ENCODE data around the gene PRICKLE2. TPM values are rescaled to one million over a fixed set of nuclear protein-coding genes. Genes with fewer than 3 reads are reported as not detected.
A peak's percentile ranks its signal among the peaks of the same experiment; 100 is the strongest.

PRICKLE2 gene
- polyA plus RNA-seq, 2 of the 4 experiments (the other 2 are of a cell fraction): 5.3 to 6.3 TPM

GRCh38 chr3:64224826-64225610 is at the start of gene PRICKLE2 (continued):
- TF ChIP-seq HOXB13 (CRISPR knock-in tag; IDR thresholded peaks at IDR 0.05; ENCODE audit: low read depth) (no peak), HMGXB4 (CRISPR knock-in tag; IDR thresholded peaks at IDR 0.05; ENCODE audit: borderline replicate concordance) (no peak), HES2 (IDR thresholded peaks at IDR 0.05) (no peak), POLR2AphosphoS2 (conservative IDR thresholded peaks at IDR 0.05; ENCODE audit: low read length) (no peak), KDM1A (IDR thresholded peaks at IDR 0.05; ENCODE audit: low read depth) (no peak), ATOH8 (CRISPR knock-in tag; IDR thresholded peaks at IDR 0.05; ENCODE audit: low read depth) (no peak), NR3C1 (IDR thresholded peaks at IDR 0.05) (no peak), HEYL (CRISPR knock-in tag; IDR thresholded peaks at IDR 0.05) (no peak), CBX8 (IDR thresholded peaks at IDR 0.05) (no peak), CBX2 (IDR thresholded peaks at IDR 0.05; ENCODE audit: borderline replicate concordance, low read depth) (no peak), ZSCAN20 (CRISPR knock-in tag; IDR thresholded peaks at IDR 0.05) (no peak), E2F6 (IDR thresholded peaks at IDR 0.05; ENCODE audit: borderline replicate concordance, low read depth) (no peak), BHLHE40 (IDR thresholded peaks at IDR 0.05; ENCODE audit: low read depth, low read length) (no peak), TP53 (CRISPR knock-in tag; IDR thresholded peaks at IDR 0.05) (no peak), RARB (CRISPR knock-in tag; IDR thresholded peaks at IDR 0.05) (no peak), PHF8 (IDR thresholded peaks at IDR 0.05; ENCODE audit: borderline replicate concordance, low read depth) (no peak), CHD4 (IDR thresholded peaks at IDR 0.05; ENCODE audit: borderline replicate concordance) (no peak), MYC (IDR thresholded peaks at IDR 0.05; ENCODE audit: borderline replicate concordance, low read length) (no peak), POLR2A (IDR thresholded peaks at IDR 0.05; ENCODE audit: low read length) (peak; percentile 19; the same call in 1 of the 2 replicates)

- Histone ChIP-seq H3K4me1 (peaks cover 1% of the 10 kb centered on the region; the same call in 1 of the 3 replicates), H3K4me2 (no peak overlapping the region), H3K27ac (no peak overlapping the region), H3K4me3 (no peak overlapping the region), H3K9me3 (peaks cover 10% of the 10 kb centered on the region; the same call in 1 of the 3 replicates)
- no peak for DNase-seq (ENCODE audit: low read depth in 1 of 2, low spot score in 1 of 2)
- ChIA-PET CTCF (no interaction called here), POLR2A (no interaction called here)
- no peak for TF ChIP-seq CBX8 (IDR thresholded peaks at IDR 0.05)
- no peak for TF ChIP-seq NR3C1 (IDR thresholded peaks at IDR 0.05)
- no peak for TF ChIP-seq HES2 (IDR thresholded peaks at IDR 0.05)
- no peak for TF ChIP-seq ZFP36 (IDR thresholded peaks at IDR 0.05; ENCODE audit: borderline replicate concordance, partially characterized antibody)
- no peak for TF ChIP-seq FOXS1 (CRISPR knock-in tag; IDR thresholded peaks at IDR 0.05)
- TF ChIP-seq REST (IDR thresholded peaks at IDR 0.05): no peak
- TF ChIP-seq BHLHE40 (IDR thresholded peaks at IDR 0.05; ENCODE audit: low read depth, low read length): no peak
- no peak for TF ChIP-seq PHF8 (IDR thresholded peaks at IDR 0.05; ENCODE audit: borderline replicate concordance, low read depth)
- no peak for TF ChIP-seq MAZ (IDR thresholded peaks at IDR 0.05; ENCODE audit: borderline replicate concordance, low read depth, low read length)
- TF ChIP-seq CHD2 (IDR thresholded peaks at IDR 0.05; ENCODE audit: low read length, partially characterized antibody): no peak
- TF ChIP-seq ESRRA (IDR thresholded peaks at IDR 0.05; ENCODE audit: borderline replicate concordance, low read length): no peak
- TF ChIP-seq RCOR1 (IDR thresholded peaks at IDR 0.05; ENCODE audit: low read depth, low read length): no peak
- TF ChIP-seq ZC3H11A (IDR thresholded peaks at IDR 0.05): no peak
- no peak for TF ChIP-seq NFE2L2 (conservative IDR thresholded peaks at IDR 0.05; ENCODE audit: low read length)
- TF ChIP-seq FOSL2 (IDR thresholded peaks at IDR 0.05): no peak
- no peak for TF ChIP-seq FOSL2 (CRISPR knock-in tag; IDR thresholded peaks at IDR 0.05)
- no peak for TF ChIP-seq NPAS2 (CRISPR knock-in tag; IDR thresholded peaks at IDR 0.05; ENCODE audit: borderline replicate concordance)
- TF ChIP-seq CEBPB (IDR thresholded peaks at IDR 0.05): no peak
- TF ChIP-seq HDAC2 (IDR thresholded peaks at IDR 0.05): no peak
- no peak for TF ChIP-seq KDM1A (IDR thresholded peaks at IDR 0.05; ENCODE audit: low read depth)
- WGBS (ENCODE audit: missing lambda C conversion rate): 75% methylated on average over 3 of the region's 3 CpGs
- no peak for FAIRE-seq
- no peak for ATAC-seq
These were observed 47.6 kb upstream of the PRICKLE2 start for GRCh38 chr3:64272842-64273241.
